Activated T-helper 1 cell treated with anti-CD3 and anti-CD28 coated beads, Interleukin-12 subunit alpha, Interleukin-12 subunit beta, Interleukin-2, Interleukin-4 antibody, amounts not matched to agents 30 ng/mL and 10 ng/mL and 1 ng/mL, durations not matched to agents 14 hours and 24 hours and 36 hours (primary cell): Measurements from ENCODE around the gene TBL1X. TPM values are rescaled to one million over a fixed set of nuclear protein-coding genes. Genes with fewer than 3 reads are reported as not detected.
"Not testable (repeated sequence)": the region's sequence is repeated elsewhere in the genome, so short reads cannot be mapped to it uniquely, and the experiment has no call there.

Experiments used
- DNase-seq: peaks from one replicate; pipeline ENCODE4 v3.0.0; 2021; ENCODE audit warnings: low spot score
- H3K27ac Mint-ChIP-seq: one replicate; pipeline ENCODE4 v1.8.0; 2021; ENCODE audit warnings: mild to moderate bottlenecking, mixed read lengths
- H3K27me3 Mint-ChIP-seq: one replicate; pipeline ENCODE4 v1.8.0; 2022; ENCODE audit warnings: mild to moderate bottlenecking, moderate library complexity, mixed read lengths; ENCODE audit not compliant: insufficient read depth
- H3K36me3 Mint-ChIP-seq: one replicate; pipeline ENCODE4 v1.8.0; 2021; ENCODE audit warnings: low read depth, mixed read lengths
- H3K4me1 Mint-ChIP-seq: one replicate; pipeline ENCODE4 v1.8.0; 2021; ENCODE audit warnings: low read depth, mixed read lengths
- H3K4me3 Mint-ChIP-seq: one replicate; pipeline ENCODE4 v1.8.0; 2021; ENCODE audit warnings: mild to moderate bottlenecking, moderate library complexity, mixed read lengths
- H3K9me3 Mint-ChIP-seq: one replicate; pipeline ENCODE4 v1.8.0; 2021; ENCODE audit warnings: mixed read lengths
- intact Hi-C: fragments of 100-400 bp; cut with micrococcal nuclease; formaldehyde crosslinking; loops from one replicate; pipeline ENCODE4 v1.15.1; 2024
- total RNA-seq: library from RNA; stranded (reverse); gene quantifications from 2 replicates; pipeline ENCODE4 v1.2.3, GENCODE V29; 2022

TBL1X gene
- total RNA-seq, 1 donor from 2014 or later, result 24.0 TPM

GRCh38 chrX:9746148-9746888 is 281.5 kb downstream of the TBL1X start:
- intact Hi-C loops, result no loop called here
- peaks cover 7% of the 10 kb centered on the region for H3K4me1 Mint-ChIP-seq
- H3K27ac Mint-ChIP-seq, result no peak overlapping the region
- H3K9me3 Mint-ChIP-seq, result peaks cover 10% of the 10 kb centered on the region
- no peak for DNase-seq
- no peak overlapping the region for H3K4me3 Mint-ChIP-seq
- H3K36me3 Mint-ChIP-seq, result no peaks in the 10 kb centered on the region
- no peaks in the 10 kb centered on the region for H3K27me3 Mint-ChIP-seq

GRCh38 chrX:9747644-9748043 is 282.8 kb downstream of the TBL1X start:
- Mint-ChIP-seq H3K9me3 (peaks cover 10% of the 10 kb centered on the region), H3K27me3 (no peaks in the 10 kb centered on the region), H3K4me1 (peaks cover 7% of the 10 kb centered on the region), H3K27ac (no peak overlapping the region), H3K36me3 (no peaks in the 10 kb centered on the region), H3K4me3 (no peak overlapping the region)
- intact Hi-C loops, result no loop called here
- DNase-seq, result no peak

GRCh38 chrX:9749146-9749692 is 284.4 kb downstream of the TBL1X start:
- Mint-ChIP-seq H3K36me3 (no peaks in the 10 kb centered on the region), H3K4me1 (peaks cover 7% of the 10 kb centered on the region), H3K27me3 (no peaks in the 10 kb centered on the region), H3K27ac (no peak overlapping the region), H3K9me3 (peaks cover 10% of the 10 kb centered on the region), H3K4me3 (no peak overlapping the region)
- no peak for DNase-seq
- intact Hi-C loops, result no loop called here

- no peaks in the 10 kb centered on the region for H3K36me3 Mint-ChIP-seq
- H3K27me3 Mint-ChIP-seq, result peaks cover 5% of the 10 kb centered on the region
- no peak overlapping the region for H3K27ac Mint-ChIP-seq
- H3K4me3 Mint-ChIP-seq, result no peak overlapping the region
- intact Hi-C loops, result no loop called here
- H3K4me1 Mint-ChIP-seq, result no peaks in the 10 kb centered on the region
- H3K9me3 Mint-ChIP-seq, result no peaks in the 10 kb centered on the region
- DNase-seq, result no peak
Observed at GRCh38 chrX:9757366-9757765, 292.5 kb downstream of the TBL1X start.

GRCh38 chrX:9758021-9758638 is 293.3 kb downstream of the TBL1X start:
- H3K36me3 Mint-ChIP-seq, result no peaks in the 10 kb centered on the region
- no peaks in the 10 kb centered on the region for H3K4me1 Mint-ChIP-seq
- intact Hi-C loops, result no loop called here

GRCh38 chrX:9759337-9759736 is 294.5 kb downstream of the TBL1X start:
- no peak overlapping the region for H3K4me3 Mint-ChIP-seq
- intact Hi-C loops, result no loop called here
- H3K36me3 Mint-ChIP-seq, result no peaks in the 10 kb centered on the region
- no peak overlapping the region for H3K27ac Mint-ChIP-seq
- no peaks in the 10 kb centered on the region for H3K4me1 Mint-ChIP-seq
- DNase-seq, result no peak
- peaks cover 8% of the 10 kb centered on the region for H3K27me3 Mint-ChIP-seq
- H3K9me3 Mint-ChIP-seq, result no peaks in the 10 kb centered on the region

More at GRCh38 chrX:9758021-9758638, 293.3 kb downstream of the TBL1X start:
- H3K9me3 Mint-ChIP-seq, result no peaks in the 10 kb centered on the region
- no peak overlapping the region for H3K4me3 Mint-ChIP-seq
- no peak for DNase-seq
- H3K27ac Mint-ChIP-seq, result no peak overlapping the region
- peaks cover 5% of the 10 kb centered on the region for H3K27me3 Mint-ChIP-seq

- Mint-ChIP-seq H3K27me3 (peaks cover 21% of the 10 kb centered on the region), H3K27ac (no peak overlapping the region), H3K4me3 (no peak overlapping the region), H3K9me3 (no peaks in the 10 kb centered on the region), H3K4me1 (no peaks in the 10 kb centered on the region), H3K36me3 (no peaks in the 10 kb centered on the region)
- DNase-seq, result no peak
- intact Hi-C loops, result no loop called here
Observed at GRCh38 chrX:9765072-9765736, 300.3 kb downstream of the TBL1X start.

- Mint-ChIP-seq H3K4me1 (no peaks in the 10 kb centered on the region), H3K9me3 (no peaks in the 10 kb centered on the region), H3K27ac (no peak within 1 kb of the TSS), H3K4me3 (no peak within 1 kb of the TSS), H3K36me3 (no peaks in the 10 kb centered on the region), H3K27me3 (peaks cover 18% of the 10 kb centered on the region)
- no peak for DNase-seq
- intact Hi-C loops, result no loop called here
Observed at GRCh38 chrX:9765737-9766097, 300.9 kb downstream of the TBL1X start, which contains the start of gene GPR143. TSS of gene GPR143 (minus strand) at chrX:9765847. CDS start at chrX:9765817, 30 bp downstream.

- no peaks in the 10 kb centered on the region for H3K4me1 Mint-ChIP-seq
- no peaks in the 10 kb centered on the region for H3K9me3 Mint-ChIP-seq
- intact Hi-C loops, result no loop called here
- no peak overlapping the region for H3K27ac Mint-ChIP-seq
- no peak overlapping the region for H3K4me3 Mint-ChIP-seq
- DNase-seq, result no peak
- peaks cover 22% of the 10 kb centered on the region for H3K27me3 Mint-ChIP-seq
- no peaks in the 10 kb centered on the region for H3K36me3 Mint-ChIP-seq
Observed at GRCh38 chrX:9767375-9767774, 302.5 kb downstream of the TBL1X start.

GRCh38 chrX:9768321-9768839 is 303.5 kb downstream of the TBL1X start:
- peaks cover 22% of the 10 kb centered on the region for H3K27me3 Mint-ChIP-seq
- H3K4me1 Mint-ChIP-seq, H3K36me3 Mint-ChIP-seq, intact Hi-C loops, H3K9me3 Mint-ChIP-seq, H3K27ac Mint-ChIP-seq, DNase-seq, H3K4me3 Mint-ChIP-seq: not testable (repeated sequence)

GRCh38 chrX:9770319-9770718 is 305.5 kb downstream of the TBL1X start:
- H3K36me3 Mint-ChIP-seq, result no peaks in the 10 kb centered on the region
- no peaks in the 10 kb centered on the region for H3K4me1 Mint-ChIP-seq
- intact Hi-C loops, result no loop called here

GRCh38 chrX:9772943-9773342 is 308.1 kb downstream of the TBL1X start:
- no peak for DNase-seq
- intact Hi-C loops, result no loop called here
- no peaks in the 10 kb centered on the region for H3K9me3 Mint-ChIP-seq
- no peak overlapping the region for H3K4me3 Mint-ChIP-seq
- H3K27ac Mint-ChIP-seq, result no peak overlapping the region
- no peaks in the 10 kb centered on the region for H3K36me3 Mint-ChIP-seq
- no peaks in the 10 kb centered on the region for H3K4me1 Mint-ChIP-seq
- H3K27me3 Mint-ChIP-seq, result peaks cover 19% of the 10 kb centered on the region

More at GRCh38 chrX:9770319-9770718, 305.5 kb downstream of the TBL1X start:
- Mint-ChIP-seq H3K4me3 (no peak overlapping the region), H3K27ac (no peak overlapping the region), H3K9me3 (no peaks in the 10 kb centered on the region), H3K27me3 (peaks cover 22% of the 10 kb centered on the region)
- DNase-seq, result no peak

GRCh38 chrX:9775930-9776329 is 311.1 kb downstream of the TBL1X start:
- intact Hi-C loops, result no loop called here
- DNase-seq, result no peak
- no peaks in the 10 kb centered on the region for H3K36me3 Mint-ChIP-seq
- H3K4me1 Mint-ChIP-seq, result no peaks in the 10 kb centered on the region
- no peaks in the 10 kb centered on the region for H3K9me3 Mint-ChIP-seq
- no peak overlapping the region for H3K27ac Mint-ChIP-seq
- H3K4me3 Mint-ChIP-seq, result no peak overlapping the region
- H3K27me3 Mint-ChIP-seq, result peaks cover 15% of the 10 kb centered on the region
